Measurements from ENCODE around the gene SYNDIG1. TPM values are rescaled to one million over a fixed set of nuclear protein-coding genes. Genes with fewer than 3 reads are reported as not detected.
A peak's percentile ranks its signal among the peaks of the same experiment; 100 is the strongest.

Gene SYNDIG1
- total RNA-seq, 1 donor from 2014 or later = 0.19 TPM

- no peak for DNase-seq (ENCODE audit: low spot score, unreplicated experiment)
- Mint-ChIP-seq H3K4me1 (ENCODE audit: low read depth) (peaks cover 3% of the 10 kb centered on the region), H3K27me3 (peaks cover 27% of the 10 kb centered on the region), H3K4me3 (ENCODE audit: low read depth) (no peak overlapping the region), H3K36me3 (ENCODE audit: insufficient read depth) (no peaks in the 10 kb centered on the region), H3K27ac (no peak overlapping the region), H3K9me3 (ENCODE audit: low read depth) (no peaks in the 10 kb centered on the region)
- TF ChIP-seq CTCF (IDR thresholded peaks at IDR 0.05; ENCODE audit: unreplicated experiment) = no peak
Measured at GRCh38 chr20:24479106-24479505, 9.7 kb downstream of the SYNDIG1 start.

DNA sequence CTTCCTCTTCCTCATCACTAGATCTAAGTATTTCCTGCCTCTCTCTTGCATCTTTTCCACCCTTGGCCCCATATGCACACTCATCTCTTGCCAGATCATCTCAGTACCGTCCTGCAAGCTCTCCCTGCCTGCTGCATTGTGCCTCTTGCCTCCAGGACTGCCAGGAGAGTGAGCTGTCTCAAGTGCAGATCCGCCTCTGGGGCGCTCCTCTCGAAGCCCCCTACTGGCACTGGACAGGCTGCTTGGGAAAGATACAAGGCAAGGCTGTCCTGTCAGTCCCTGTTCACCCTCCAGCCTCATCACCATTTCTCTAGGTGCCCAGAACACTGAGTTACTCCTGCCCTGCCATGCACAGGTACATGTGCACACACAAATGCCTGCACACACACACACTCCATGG, 10.2 kb downstream of the SYNDIG1 start:
- Mint-ChIP-seq H3K27me3 (peaks cover 22% of the 10 kb centered on the region), H3K4me1 (ENCODE audit: low read depth) (peaks cover 3% of the 10 kb centered on the region), H3K36me3 (ENCODE audit: insufficient read depth) (no peaks in the 10 kb centered on the region), H3K4me3 (ENCODE audit: low read depth) (no peak overlapping the region), H3K9me3 (ENCODE audit: low read depth) (no peaks in the 10 kb centered on the region), H3K27ac (no peak overlapping the region)
- DNase-seq (ENCODE audit: low spot score, unreplicated experiment) = no peak
- no peak for TF ChIP-seq CTCF (IDR thresholded peaks at IDR 0.05; ENCODE audit: unreplicated experiment)

GRCh38 chr20:24480509-24480908, 11.1 kb downstream of the SYNDIG1 start:
- no peak for DNase-seq (ENCODE audit: low spot score, unreplicated experiment)
- no peaks in the 10 kb centered on the region for H3K36me3 Mint-ChIP-seq (ENCODE audit: insufficient read depth)
- peaks cover 16% of the 10 kb centered on the region for H3K27me3 Mint-ChIP-seq
- H3K9me3 Mint-ChIP-seq (ENCODE audit: low read depth) = no peaks in the 10 kb centered on the region
- no peak overlapping the region for H3K4me3 Mint-ChIP-seq (ENCODE audit: low read depth)
- TF ChIP-seq CTCF (IDR thresholded peaks at IDR 0.05; ENCODE audit: unreplicated experiment) = no peak
- H3K27ac Mint-ChIP-seq = no peak overlapping the region
- peaks cover 5% of the 10 kb centered on the region for H3K4me1 Mint-ChIP-seq (ENCODE audit: low read depth)

GRCh38 chr20:24481173-24481572, 11.7 kb downstream of the SYNDIG1 start:
- TF ChIP-seq CTCF (IDR thresholded peaks at IDR 0.05; ENCODE audit: unreplicated experiment) = no peak
- Mint-ChIP-seq H3K9me3 (ENCODE audit: low read depth) (no peaks in the 10 kb centered on the region), H3K27ac (no peak overlapping the region), H3K27me3 (peaks cover 16% of the 10 kb centered on the region), H3K36me3 (ENCODE audit: insufficient read depth) (no peaks in the 10 kb centered on the region), H3K4me1 (ENCODE audit: low read depth) (peaks cover 5% of the 10 kb centered on the region), H3K4me3 (ENCODE audit: low read depth) (no peak overlapping the region)
- no peak for DNase-seq (ENCODE audit: low spot score, unreplicated experiment)

DNA sequence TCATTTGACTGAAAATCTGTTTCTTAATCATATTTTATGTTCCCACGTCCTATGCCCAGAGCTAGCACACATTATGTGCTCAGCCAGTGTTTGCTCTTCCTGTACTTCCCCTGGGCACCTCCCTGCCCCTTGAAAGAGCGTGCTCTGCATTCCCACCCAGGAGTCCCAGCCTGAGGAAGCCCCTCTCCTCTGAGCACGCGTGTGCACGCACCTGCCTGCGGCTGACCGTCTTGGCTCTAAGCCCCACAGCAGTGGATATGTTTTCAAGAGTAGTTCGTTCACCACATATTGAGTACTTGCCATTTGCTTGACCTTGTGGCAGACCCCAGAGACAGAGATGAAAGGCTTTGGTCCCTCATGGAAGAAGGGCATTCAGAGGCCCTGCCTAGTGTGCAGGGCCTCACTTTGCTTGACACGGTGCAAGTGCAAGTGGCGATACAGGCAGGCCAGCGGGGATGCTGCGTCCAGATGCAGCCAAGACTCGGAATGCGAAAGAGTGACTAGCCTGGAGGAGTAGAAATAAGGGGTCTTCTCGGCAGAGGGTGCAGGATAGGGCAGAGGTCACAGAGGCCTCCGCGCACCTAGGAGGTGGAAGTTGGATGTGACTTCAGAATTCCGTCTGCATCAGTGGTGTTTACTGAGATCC, 14.1 kb downstream of the SYNDIG1 start:
- peaks cover 9% of the 10 kb centered on the region for H3K27me3 Mint-ChIP-seq

More for the DNA sequence above, 14.1 kb downstream of the SYNDIG1 start:
- Mint-ChIP-seq H3K9me3 (ENCODE audit: low read depth) (no peaks in the 10 kb centered on the region), H3K36me3 (ENCODE audit: insufficient read depth) (no peaks in the 10 kb centered on the region), H3K4me3 (ENCODE audit: low read depth) (no peak overlapping the region), H3K4me1 (ENCODE audit: low read depth) (peaks cover 5% of the 10 kb centered on the region), H3K27ac (peak overlapping the region; percentile 5)
- TF ChIP-seq CTCF (IDR thresholded peaks at IDR 0.05; ENCODE audit: unreplicated experiment) = no peak
- no peak for DNase-seq (ENCODE audit: low spot score, unreplicated experiment)

Data from progenitor cell of endocrine pancreas (in vitro differentiated cells).